Cardiac muscle cell (in vitro differentiated cells and primary cell): ENCODE measurements around the gene RBBP5. TPM values are rescaled to one million over a fixed set of nuclear protein-coding genes. Genes with fewer than 3 reads are reported as not detected.

ENCODE experiments used
- DNase-seq, 2 donors: peaks; one replicate each; pipeline versions ENCODE4 v3.0.0 to v3.0.0-alpha.2; 2010 to 2017; ENCODE audit warnings: low read depth in 1 of 2, low spot score in 1 of 2
- H3K27ac ChIP-seq: fragments of 200-600 bp; sonication (generic); 2 replicates; pipeline ENCODE4 v1.5.1; 2016
- H3K27me3 ChIP-seq: fragments of 200-600 bp; sonication (generic); 2 replicates; pipeline ENCODE4 v1.6.0; 2016; ENCODE audit warnings: control low read depth
- H3K36me3 ChIP-seq: fragments of 200-600 bp; sonication (generic); 2 replicates; pipeline ENCODE4 v1.5.1; 2016; ENCODE audit warnings: control low read depth
- H3K4me1 ChIP-seq: fragments of 200-600 bp; sonication (generic); 2 replicates; pipeline ENCODE4 v1.8.1; 2017; ENCODE audit warnings: low read depth, mild to moderate bottlenecking, mixed run types
- H3K4me3 ChIP-seq: fragments of 200-600 bp; sonication (generic); 2 replicates; pipeline ENCODE4 v1.5.1; 2016; ENCODE audit warnings: mild to moderate bottlenecking
- H3K9me3 ChIP-seq: fragments of 200-600 bp; sonication (generic); 2 replicates; pipeline ENCODE4 v1.5.1; 2017; ENCODE audit warnings: low read depth, mild to moderate bottlenecking, control low read depth
- polyA plus RNA-seq: library from polyadenylated mRNA; unstranded; fragments of >200 nt; fragmentation: Nextera tagmentation; extraction: Ambion mirVana; gene quantifications from 2 replicates; pipeline ENCODE4 v1.2.1, GENCODE V29; 2016
- total RNA-seq: library from RNA; depleted of rRNA; stranded (reverse); fragments of >200 nt; gene quantifications from 2 replicates; pipeline ENCODE4 v1.2.3, GENCODE V29; 2016
- TF ChIP-seq, protein P1 (sequence below): IDR thresholded peaks from 2 replicates; pipeline ENCODE4 v1.5.1; 2012; ENCODE audit warnings: low read depth, mild to moderate bottlenecking, low read length

RBBP5 gene
- total and polyA plus RNA-seq, 2 experiments from 2014 or later: 8.1 to 9.2 TPM

DNA sequence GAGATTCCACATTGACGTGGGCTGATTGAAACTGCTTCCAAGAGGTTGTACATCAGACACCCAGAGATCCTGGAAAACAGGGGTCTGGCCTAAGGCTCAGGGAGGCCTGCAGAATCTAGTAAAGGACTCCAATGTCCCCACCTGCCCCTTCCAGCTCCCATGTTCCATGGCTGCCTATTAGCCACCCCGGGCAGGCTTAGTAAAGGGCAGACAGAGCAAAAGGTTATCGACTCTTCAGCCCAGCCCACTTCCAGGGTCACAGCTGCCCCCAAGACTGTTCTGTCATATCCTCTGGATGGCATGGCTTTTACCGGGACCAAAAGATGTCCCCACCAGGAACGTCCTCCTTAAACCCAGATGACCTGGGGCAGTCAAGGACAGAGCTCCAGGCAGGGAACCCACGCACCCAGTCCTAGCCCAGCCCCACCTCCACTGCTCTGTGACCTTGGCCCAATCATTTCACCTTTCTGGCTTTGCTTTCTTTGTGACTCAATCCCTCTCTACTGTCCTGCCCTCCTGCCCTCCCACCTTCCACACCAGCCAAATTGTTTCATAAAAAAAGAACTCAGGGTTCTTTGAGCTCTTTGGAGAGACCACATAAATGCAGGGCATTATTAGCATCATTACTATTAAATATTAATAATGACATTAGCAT, 83.5 kb downstream of the RBBP5 start:
- DNase-seq: no peak
- no peak overlapping the region for H3K27ac ChIP-seq
- H3K27me3 ChIP-seq: peaks cover 56% of the 10 kb centered on the region
- H3K36me3 ChIP-seq: no peaks in the 10 kb centered on the region
- H3K4me1 ChIP-seq: no peaks in the 10 kb centered on the region
- TF ChIP-seq, protein P1, sequence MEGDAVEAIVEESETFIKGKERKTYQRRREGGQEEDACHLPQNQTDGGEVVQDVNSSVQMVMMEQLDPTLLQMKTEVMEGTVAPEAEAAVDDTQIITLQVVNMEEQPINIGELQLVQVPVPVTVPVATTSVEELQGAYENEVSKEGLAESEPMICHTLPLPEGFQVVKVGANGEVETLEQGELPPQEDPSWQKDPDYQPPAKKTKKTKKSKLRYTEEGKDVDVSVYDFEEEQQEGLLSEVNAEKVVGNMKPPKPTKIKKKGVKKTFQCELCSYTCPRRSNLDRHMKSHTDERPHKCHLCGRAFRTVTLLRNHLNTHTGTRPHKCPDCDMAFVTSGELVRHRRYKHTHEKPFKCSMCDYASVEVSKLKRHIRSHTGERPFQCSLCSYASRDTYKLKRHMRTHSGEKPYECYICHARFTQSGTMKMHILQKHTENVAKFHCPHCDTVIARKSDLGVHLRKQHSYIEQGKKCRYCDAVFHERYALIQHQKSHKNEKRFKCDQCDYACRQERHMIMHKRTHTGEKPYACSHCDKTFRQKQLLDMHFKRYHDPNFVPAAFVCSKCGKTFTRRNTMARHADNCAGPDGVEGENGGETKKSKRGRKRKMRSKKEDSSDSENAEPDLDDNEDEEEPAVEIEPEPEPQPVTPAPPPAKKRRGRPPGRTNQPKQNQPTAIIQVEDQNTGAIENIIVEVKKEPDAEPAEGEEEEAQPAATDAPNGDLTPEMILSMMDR: no peak
- no peaks in the 10 kb centered on the region for H3K9me3 ChIP-seq
- H3K4me3 ChIP-seq: no peak overlapping the region

DNA sequence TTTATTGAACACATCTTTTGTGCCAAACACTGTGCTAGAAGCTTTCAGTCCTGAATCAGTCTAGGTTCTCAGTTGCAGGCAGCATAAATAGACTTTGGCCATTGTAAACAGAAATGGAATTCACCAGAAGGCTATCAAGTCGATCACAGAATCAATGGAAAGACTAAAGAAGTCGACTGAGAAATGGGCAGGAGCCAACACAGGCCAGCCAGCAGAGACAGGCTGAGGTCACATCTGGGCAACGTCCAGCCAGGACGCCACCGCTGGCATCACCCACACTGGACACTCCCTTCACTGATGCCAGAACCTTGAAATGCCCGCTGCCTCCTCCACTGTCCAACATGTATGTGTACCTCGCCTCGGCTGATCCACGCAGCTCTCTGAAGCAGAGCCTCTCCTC, 84.2 kb downstream of the RBBP5 start:
- Histone ChIP-seq H3K9me3 (no peaks in the 10 kb centered on the region), H3K4me3 (no peak overlapping the region), H3K4me1 (no peaks in the 10 kb centered on the region), H3K27me3 (peaks cover 49% of the 10 kb centered on the region), H3K36me3 (no peaks in the 10 kb centered on the region), H3K27ac (no peak overlapping the region)
- TF ChIP-seq, protein P1: no peak
- DNase-seq: no peak

Other genes with a start within 250 kb of the RBBP5 start
- 0.35 TPM in 1 of 2 replicates, not detected in the other for gene CNTN2, start 78.8 kb downstream of the RBBP5 start, total RNA-seq
- 0.06 TPM in 1 of 2 replicates, not detected in the other for gene CNTN2, start 78.8 kb downstream of the RBBP5 start, polyA plus RNA-seq
- 2.1 and 2.2 TPM in 2 replicates for gene TMEM81, start 37.5 kb downstream of the RBBP5 start, total RNA-seq
- 1.1 and 2.1 TPM in 2 replicates for gene TMEM81, start 37.5 kb downstream of the RBBP5 start, polyA plus RNA-seq
- 7.8 and 11.3 TPM in 2 replicates for gene DSTYK, start 89.7 kb upstream of the RBBP5 start, total RNA-seq
- 8.8 and 13.5 TPM in 2 replicates for gene DSTYK, start 89.7 kb upstream of the RBBP5 start, polyA plus RNA-seq
- 10.9 and 11.9 TPM in 2 replicates for gene TMCC2, start 106.0 kb upstream of the RBBP5 start, total RNA-seq
- gene TMCC2, start 106.0 kb upstream of the RBBP5 start, polyA plus RNA-seq: 6.3 and 9.0 TPM in 2 replicates
- 3.4 and 4.3 TPM in 2 replicates for gene NUAK2, start 199.8 kb upstream of the RBBP5 start, total RNA-seq
- 2.1 and 3.4 TPM in 2 replicates for gene NUAK2, start 199.8 kb upstream of the RBBP5 start, polyA plus RNA-seq
- gene KLHDC8A, start 234.9 kb upstream of the RBBP5 start, total RNA-seq: 0.18 and 0.71 TPM in 2 replicates
- 1.2 TPM in 1 of 2 replicates, not detected in the other for gene KLHDC8A, start 234.9 kb upstream of the RBBP5 start, polyA plus RNA-seq